CD4-positive, alpha-beta T cell treated with Interleukin-12 subunit alpha and Interleukin-12 subunit beta, for 1 hour (primary cell): ENCODE results near the gene GPAT3.
"Not testable (repeated sequence)": the region's sequence is repeated elsewhere in the genome, so short reads cannot be mapped to it uniquely, and the experiment has no call there.

Experiments
- DNase-seq: peaks from one replicate; pipeline ENCODE4 v3.0.0-alpha.2; 2020

The GPAT3 gene

GRCh38 chr4:83605210-83605609 lies 69.3 kb downstream of the GPAT3 start:
- no peak for DNase-seq

DNA sequence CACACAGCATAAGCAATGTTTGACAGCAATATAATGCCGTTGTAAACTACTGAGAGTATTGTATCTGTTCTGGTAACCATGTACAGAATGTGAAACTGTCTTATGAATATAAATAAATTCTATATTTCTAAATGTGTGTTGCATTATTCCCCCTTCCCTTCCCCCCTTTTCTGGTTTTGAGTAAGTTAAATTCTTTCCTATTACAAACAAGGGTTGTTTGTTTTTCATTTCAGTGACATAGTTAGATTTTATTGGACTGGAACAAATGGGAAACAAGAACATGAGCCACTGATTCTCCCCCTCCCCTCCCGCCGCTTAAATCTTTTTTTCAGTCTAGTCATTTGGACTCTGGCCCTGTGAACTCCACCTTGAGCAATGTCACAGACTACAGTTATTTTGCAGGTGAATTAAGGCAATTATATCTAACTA lies 69.8 kb downstream of the GPAT3 start:
- DNase-seq = no peak

DNA sequence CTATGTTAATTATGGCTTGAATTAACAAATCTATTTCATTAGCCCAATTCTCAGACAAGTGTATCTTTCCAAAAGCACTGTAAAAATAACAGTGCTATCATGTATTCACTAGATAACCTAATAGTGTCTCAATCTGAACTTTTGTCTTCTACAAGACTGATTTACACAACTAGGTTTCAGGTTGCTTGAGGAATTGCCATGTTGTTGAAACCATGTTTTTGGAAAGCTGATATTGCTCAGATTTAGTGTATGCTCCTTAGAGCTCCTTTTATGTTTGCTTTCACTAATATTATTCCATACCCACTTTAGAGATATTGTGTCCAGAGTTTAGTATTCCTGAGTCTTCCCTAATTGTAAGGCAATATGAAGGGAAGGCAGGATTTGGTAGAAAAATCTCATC lies 70.6 kb downstream of the GPAT3 start:
- DNase-seq = no peak

DNA sequence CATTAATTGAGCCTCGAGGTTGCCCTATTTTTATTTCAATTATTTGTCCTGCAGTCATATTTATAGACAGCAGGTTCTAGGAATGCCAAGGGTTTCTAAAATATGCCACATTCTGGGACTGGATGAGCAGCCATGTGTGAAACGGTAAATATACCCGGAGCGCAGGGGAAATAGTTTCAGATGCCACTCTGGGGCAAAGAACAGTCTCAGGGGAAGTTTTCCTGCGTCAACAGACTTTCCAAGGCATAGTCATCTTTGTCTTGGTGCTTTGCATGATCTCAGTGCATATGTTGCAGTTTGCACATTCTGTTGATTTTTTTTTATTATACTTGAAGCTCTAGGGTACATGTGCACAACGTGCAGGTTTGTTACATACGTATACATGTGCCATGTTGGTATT lies 71.0 kb downstream of the GPAT3 start:
- DNase-seq = no peak

DNA sequence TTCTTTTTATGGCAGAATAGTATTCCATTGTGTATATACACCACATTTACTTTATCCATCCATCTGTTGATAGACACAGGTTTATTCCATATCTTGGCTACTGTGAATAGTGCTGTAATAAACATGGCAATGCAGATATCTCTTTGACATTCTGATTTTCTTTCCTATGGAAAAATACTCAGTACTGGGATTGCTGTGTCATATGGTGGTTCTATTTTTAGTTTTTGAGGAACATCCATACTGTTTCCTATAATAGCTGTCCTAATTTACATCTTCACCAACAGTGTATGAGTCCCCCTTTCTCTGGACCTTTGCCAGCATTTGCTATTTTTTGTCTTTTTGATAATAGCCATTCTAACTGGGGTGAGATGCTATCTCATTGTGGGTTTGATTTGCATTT lies 73.5 kb downstream of the GPAT3 start:
- no peak for DNase-seq

GRCh38 chr4:83610729-83611128 lies 74.8 kb downstream of the GPAT3 start:
- no peak for DNase-seq

GRCh38 chr4:83613023-83613422 lies 77.1 kb downstream of the GPAT3 start:
- no peak for DNase-seq

- DNase-seq = no peak
Observed at GRCh38 chr4:83613994-83614393, 78.1 kb downstream of the GPAT3 start.

DNA sequence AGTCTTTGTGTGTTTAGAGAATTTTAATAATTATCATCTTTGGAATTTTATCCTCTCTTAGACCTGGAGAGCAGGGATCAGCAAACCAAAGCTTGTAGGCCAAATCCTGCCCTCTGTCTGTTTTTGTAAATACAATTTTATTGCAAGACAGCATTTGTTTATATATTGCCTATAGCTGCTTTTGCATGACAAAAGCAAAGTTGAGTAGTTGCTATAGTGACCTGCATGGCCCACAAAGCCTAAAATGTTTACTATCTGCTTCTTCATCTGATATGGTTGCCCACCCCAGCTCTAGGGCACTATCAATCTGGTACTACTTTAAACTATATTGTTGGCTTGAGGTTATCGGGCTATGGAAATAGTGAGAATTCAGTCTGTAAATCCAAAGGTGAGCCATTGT lies 80.3 kb downstream of the GPAT3 start:
- DNase-seq = no peak

GRCh38 chr4:83617371-83618035 lies 81.6 kb downstream of the GPAT3 start:
- DNase-seq = no peak

DNA sequence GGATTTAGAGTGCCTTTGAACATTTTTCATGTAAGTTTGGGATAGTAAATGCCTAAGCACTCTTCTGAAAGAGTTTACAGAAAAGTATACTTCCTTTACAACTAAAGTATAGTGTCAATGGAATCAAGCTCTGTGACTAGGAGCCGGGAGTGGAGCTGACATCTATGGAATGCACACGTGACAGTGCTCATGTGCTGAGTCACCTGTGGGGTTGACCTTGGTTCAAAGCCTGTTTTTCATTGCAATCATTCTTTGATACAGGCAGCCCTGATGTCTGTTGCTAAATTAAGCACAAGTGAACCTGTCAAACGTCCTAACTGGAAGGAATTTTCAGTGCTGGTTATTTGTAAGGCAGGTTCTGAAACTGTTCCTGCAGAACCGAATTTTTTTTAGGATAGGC lies 82.5 kb downstream of the GPAT3 start:
- no peak for DNase-seq

DNA sequence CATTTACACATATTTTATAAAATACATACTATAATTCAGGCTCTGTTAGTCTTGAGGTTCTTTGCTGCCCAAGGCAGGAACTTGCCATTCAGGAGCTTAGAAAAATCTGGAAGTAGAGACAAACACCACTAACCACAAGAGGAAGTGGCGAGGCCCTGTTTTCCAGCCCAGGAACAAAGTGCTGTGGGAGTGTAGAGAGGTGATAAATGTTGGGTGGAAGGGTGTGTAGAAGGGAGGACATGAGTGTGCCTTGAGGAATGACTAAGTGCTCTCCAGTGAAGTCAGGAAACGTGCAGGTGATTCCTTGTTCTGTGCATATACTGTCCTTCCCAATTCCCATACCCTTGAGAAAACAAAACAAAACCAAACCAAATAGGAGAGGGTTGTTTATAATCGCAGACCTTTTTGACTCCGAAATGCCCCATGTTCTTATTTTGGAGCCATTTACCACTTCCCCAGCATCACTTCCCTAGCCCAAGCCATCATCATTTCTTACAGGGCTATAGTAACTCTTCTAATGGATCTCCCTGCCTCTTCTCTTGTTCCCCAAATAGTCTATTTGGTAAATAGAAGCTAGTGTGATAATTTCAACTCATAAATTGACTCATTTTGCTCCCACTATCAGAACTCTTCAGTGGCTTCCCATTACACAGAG lies 83.2 kb downstream of the GPAT3 start:
- no peak for DNase-seq

GRCh38 chr4:83622127-83622526 lies 86.2 kb downstream of the GPAT3 start:
- DNase-seq = not testable (repeated sequence)

DNA sequence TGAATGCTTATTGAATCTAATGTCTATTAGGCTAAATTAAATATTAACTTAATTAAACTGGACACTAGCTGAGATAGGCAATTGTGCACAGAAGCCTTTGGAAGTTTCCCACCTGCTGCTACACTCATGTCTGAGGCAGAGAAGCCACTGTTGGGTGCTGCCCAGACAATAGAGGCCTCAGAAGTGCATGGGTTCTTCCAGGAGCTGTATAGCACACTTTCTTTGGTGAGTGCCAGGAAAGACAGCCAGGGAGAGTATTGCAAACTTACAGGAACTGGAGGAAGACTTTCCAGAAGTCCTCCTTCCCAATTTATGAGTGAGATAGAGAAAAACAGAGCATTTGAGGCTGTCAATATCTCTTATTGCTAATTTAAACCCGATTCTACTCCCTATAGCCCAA lies 89.9 kb downstream of the GPAT3 start:
- DNase-seq = no peak

- no peak for DNase-seq
Observed at GRCh38 chr4:83626245-83626836, 90.4 kb downstream of the GPAT3 start.

DNA sequence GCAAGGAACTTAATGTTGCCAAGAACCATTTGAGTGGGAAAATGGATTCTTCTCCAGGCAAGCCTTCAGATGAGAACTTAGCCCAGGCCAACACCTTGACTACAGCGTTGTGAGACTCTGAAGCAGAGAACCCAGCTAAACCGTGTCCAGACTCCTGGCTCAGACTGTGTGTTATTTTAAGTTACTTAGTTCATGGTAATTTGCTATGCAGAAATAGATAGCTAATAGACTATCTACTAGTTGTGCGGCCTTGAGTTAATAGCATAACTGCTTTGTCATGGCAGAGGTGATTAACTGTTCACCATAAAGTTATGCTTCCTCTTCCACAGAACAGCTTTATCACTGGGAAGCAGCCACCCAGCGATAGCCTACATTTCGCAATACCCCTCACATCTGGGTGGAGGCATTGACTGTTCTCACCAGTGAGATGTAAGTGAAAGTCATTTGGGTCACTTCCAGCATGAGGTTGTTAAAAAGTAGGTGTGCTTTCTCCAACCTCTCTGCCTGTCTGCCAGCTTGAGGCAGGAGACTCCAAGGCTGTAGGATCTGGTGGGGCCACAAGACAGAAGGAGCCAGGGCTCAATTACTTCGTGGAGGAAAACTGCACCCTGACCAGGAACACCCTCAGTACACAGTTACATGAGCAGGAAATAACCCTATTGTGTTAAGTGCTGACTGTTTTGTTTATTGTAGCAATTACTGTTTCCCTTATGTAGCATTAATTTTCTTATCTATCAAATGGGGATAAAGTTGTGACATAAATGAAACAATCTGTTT lies 94.2 kb downstream of the GPAT3 start:
- DNase-seq = peak; percentile 7

GRCh38 chr4:83631066-83631465 lies 95.2 kb downstream of the GPAT3 start:
- DNase-seq = no peak

GRCh38 chr4:83636930-83637329 lies 101.0 kb downstream of the GPAT3 start:
- DNase-seq = no peak

DNA sequence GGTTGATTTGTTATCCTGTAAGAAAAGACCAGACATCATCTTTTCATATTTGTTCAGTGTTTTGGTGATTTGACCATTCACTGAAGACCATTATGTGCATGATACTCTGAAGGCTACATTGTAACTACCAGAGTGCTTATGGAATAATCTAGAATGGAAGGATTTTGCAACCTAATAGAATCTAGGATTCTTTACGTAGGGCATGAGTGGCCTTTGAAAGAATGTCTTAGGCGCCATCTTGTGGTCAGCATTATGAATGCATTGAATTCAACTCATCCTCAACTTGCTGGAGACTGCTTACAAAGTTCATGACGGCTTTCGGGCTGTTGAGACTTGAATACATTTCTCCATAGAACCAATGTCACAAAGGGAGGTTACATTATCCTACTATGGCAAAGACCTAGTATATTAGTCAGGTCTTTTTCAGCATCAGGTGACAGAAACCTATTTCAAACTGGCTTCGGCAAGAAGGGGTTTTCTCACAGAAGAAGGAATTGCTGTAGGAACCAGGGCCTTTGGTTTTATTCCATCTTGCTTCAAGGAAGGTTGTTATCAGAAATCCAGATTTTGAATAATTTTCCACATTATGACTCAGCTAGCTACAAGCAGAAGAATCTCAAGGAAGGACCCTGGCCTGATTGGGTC lies 104.1 kb downstream of the GPAT3 start:
- peak; percentile 71 for DNase-seq

- no peak for DNase-seq
Observed at GRCh38 chr4:83643036-83643435, 107.1 kb downstream of the GPAT3 start.

GRCh38 chr4:83644677-83645659 lies 109.1 kb downstream of the GPAT3 start:
- DNase-seq = peak; percentile 58
